ENCODE data around the gene KIR3DL2. TPM values are rescaled to one million over a fixed set of nuclear protein-coding genes. Genes with fewer than 3 reads are reported as not detected.
"Not testable (repeated sequence)": the region's sequence is repeated elsewhere in the genome, so short reads cannot be mapped to it uniquely, and the experiment has no call there.

The KIR3DL2 gene
- total and polyA plus RNA-seq, 5 experiments from 2014 or later, result 0.14 to 6.5 (median 1.1) TPM; not detected in 2

DNA sequence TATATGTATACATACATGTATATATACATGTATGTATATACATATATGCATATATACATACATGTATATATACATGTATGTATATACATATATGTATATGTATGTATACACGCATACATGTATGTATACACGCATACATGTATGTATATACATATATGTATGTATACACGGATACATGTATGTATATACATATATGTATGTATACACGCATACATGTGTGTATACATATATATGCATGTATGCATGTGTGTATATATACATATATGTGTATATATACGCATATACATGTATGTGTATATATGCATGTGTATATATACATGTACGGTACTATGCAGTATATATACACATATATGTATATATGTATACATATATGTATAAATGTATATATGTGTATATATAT lies 53.1 kb downstream of the KIR3DL2 start:
- Mint-ChIP-seq H3K9me3 (peaks cover 0 to 2% (median 0%) of the 10 kb centered on the region in 9 donors), H3K27me3 (peaks cover 14 to 28% (median 22%) of the 10 kb centered on the region in 5 donors), H3K36me3 (no peaks in the 10 kb centered on the region), H3K4me3 (no peak overlapping the region), H3K27ac (no peak overlapping the region), H3K4me1 (peaks cover 0 to 10% (median 0%) of the 10 kb centered on the region in 4 donors)
- DNase-seq (no peak), ATAC-seq (no peak)
- POLR2A ChIA-PET, result no interaction called here

DNA sequence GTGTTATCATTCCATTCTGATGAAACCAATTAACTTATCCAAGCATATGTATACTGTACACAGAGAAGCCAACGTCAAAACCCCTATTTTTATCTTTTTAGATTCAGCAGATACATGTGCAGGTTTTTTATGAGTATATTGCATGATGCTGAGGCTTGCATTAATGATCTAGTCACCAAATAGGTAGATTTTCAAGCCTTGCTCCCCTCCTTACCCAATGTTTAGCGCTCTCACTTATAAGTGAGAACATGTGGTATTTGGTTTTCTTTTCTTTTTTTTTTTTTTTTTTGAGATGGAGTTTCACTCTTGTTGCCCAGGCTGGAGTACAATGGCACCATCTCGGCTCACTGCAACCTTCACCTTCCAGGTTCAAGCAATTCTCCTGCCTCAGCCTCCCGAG lies 54.0 kb downstream of the KIR3DL2 start:
- Mint-ChIP-seq H3K4me3 (peak overlapping the region in 1 of 10 donors; percentile 33), H3K27ac (peak overlapping the region in 1 of 10 donors; percentile 65), H3K27me3 (peaks cover 8 to 19% (median 13%) of the 10 kb centered on the region in 5 donors)
- H3K36me3 Mint-ChIP-seq, DNase-seq, ATAC-seq, H3K4me1 Mint-ChIP-seq, H3K9me3 Mint-ChIP-seq, POLR2A ChIA-PET: not testable (repeated sequence)

DNA sequence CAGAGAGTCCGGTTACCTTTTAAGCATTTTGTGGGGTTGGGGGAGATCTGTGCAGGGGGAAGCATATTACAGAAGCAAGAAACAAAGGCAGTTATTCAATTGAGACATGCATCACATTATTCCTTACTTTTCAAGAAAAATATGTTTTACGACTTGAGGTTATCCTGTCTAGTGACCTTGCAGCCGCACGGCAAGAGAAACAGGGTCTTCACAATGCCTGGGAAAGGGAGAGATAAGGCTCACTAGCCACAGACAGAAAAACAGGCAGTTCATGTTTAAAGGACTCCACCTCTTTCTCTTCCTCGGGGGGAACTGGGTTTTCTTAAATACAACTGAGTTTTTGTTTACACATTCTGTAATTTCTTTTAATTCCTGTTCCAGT lies 55.2 kb downstream of the KIR3DL2 start:
- H3K27me3 Mint-ChIP-seq, result peaks cover 1 to 11% (median 7%) of the 10 kb centered on the region in 5 donors
- peak overlapping the region in 2 of 10 donors; percentile 20 to 92 for H3K27ac Mint-ChIP-seq
- peak overlapping the region in 2 of 10 donors; percentile 77 to 88 for H3K4me3 Mint-ChIP-seq
- no peak for ATAC-seq
- DNase-seq, result no peak
- POLR2A ChIA-PET, result no interaction called here
- no peaks in the 10 kb centered on the region for H3K36me3 Mint-ChIP-seq
- peaks cover 0 to 5% (median 0%) of the 10 kb centered on the region in 9 donors for H3K9me3 Mint-ChIP-seq
- peaks cover 0 to 10% (median 0%) of the 10 kb centered on the region in 4 donors for H3K4me1 Mint-ChIP-seq

DNA sequence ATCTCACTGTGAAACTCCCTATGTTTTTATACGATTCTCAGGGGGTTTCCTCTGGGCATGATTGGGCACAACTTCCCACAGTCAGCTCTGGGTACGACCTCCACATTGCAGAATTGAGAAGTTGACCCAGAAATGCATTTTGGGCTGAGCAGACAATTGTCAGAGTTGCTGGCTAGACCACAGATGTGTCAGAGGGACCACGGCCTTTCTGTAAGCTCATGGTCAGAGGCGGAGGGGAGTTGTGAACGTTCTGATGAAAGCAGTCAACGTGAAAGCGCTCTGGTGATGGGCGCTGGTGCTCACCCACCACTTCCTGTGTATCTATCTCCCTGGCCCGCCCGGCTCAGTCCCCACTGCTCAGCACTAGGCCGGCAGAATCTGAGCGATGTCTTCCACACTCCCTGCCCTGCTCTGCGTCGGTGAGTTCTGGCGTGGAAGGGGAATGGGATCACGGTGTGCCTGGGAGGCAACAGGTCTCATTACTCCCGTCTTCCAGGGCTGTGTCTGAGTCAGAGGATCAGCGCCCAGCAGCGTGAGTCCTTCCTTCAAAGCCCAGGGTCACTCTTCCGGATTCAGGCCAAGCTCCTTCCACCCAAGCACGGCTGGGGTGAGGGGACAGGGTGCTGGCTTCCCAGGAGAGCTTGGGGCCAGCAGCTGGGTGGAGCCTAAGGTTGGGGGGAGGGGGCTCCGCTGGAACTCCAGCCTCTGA lies 55.7 kb downstream of the KIR3DL2 start, which contains the start of gene NCR1:
TSS of gene NCR1 (plus strand) at position 346 of the 709 bp plus-strand sequence. CDS start at position 386, 40 bp downstream.
- H3K4me3 Mint-ChIP-seq, result peak within 1 kb of the TSS in 3 of 10 donors; percentile 36 to 88 (median 77)

DNA sequence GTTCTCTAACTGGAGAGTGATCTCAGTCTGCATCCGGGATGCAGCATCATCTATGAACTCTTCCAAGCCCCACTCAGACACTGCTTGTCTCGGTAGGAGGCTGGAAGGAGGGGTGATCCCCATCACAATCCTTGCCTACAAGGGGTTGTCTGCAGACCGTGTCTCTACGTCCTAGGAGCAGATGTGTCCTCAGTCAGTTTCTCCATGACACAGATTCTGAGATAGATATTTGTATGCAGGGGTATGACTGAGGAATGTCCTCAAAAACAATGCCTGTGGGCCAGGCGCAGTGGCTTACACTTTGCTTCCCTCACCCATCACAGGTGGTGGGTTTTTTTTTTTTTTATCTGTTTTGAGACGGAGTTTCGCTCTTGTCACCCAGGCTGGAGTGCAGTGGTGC lies 56.6 kb downstream of the KIR3DL2 start:
- POLR2A ChIA-PET, result no interaction called here
- Mint-ChIP-seq H3K27ac (peak overlapping the region in 2 of 10 donors; percentile 70 to 92), H3K4me3 (peak overlapping the region in 3 of 10 donors; percentile 31 to 88 (median 77)), H3K27me3 (peaks cover 0 to 17% (median 8%) of the 10 kb centered on the region in 5 donors), H3K4me1 (peaks cover 0 to 8% (median 0%) of the 10 kb centered on the region in 4 donors), H3K9me3 (peaks cover 0 to 5% (median 0%) of the 10 kb centered on the region in 9 donors), H3K36me3 (no peaks in the 10 kb centered on the region)
- DNase-seq (no peak), ATAC-seq (no peak)

More for the DNA sequence above, 55.7 kb downstream of the KIR3DL2 start, which contains the start of gene NCR1:
- Mint-ChIP-seq H3K9me3 (peaks cover 0 to 5% (median 0%) of the 10 kb centered on the region in 9 donors), H3K27ac (peak within 1 kb of the TSS in 4 of 10 donors; percentile 10 to 92 (median 45)), H3K4me1 (peaks cover 0 to 10% (median 0%) of the 10 kb centered on the region in 4 donors), H3K27me3 (peaks cover 0 to 15% (median 8%) of the 10 kb centered on the region in 5 donors), H3K36me3 (no peaks in the 10 kb centered on the region)
- POLR2A ChIA-PET, result no interaction called here
- DNase-seq, result peak in 1 of 10 donors; percentile 29
- ATAC-seq, result no peak

DNA sequence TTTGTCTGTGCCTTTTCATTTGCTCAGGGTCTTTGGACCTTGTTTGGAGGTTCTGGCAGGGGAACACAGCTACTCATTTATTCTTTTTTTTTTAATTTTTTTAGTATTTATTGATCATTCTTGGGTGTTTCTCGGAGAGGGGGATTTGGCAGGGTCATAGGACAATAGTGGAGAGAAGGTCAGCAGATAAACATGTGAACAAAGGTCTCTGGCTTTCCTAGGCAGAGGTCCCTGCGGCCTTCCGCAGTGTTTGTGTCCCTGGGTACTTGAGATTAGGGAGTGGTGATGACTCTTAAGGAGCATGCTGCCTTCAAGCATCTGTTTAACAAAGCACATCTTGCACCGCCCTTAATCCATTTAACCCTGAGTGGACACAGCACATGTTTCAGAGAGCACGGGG lies 57.7 kb downstream of the KIR3DL2 start:
- DNase-seq, H3K4me3 Mint-ChIP-seq, POLR2A ChIA-PET, H3K36me3 Mint-ChIP-seq, H3K4me1 Mint-ChIP-seq, H3K9me3 Mint-ChIP-seq, H3K27ac Mint-ChIP-seq, ATAC-seq: not testable (repeated sequence)
- H3K27me3 Mint-ChIP-seq, result peaks cover 2 to 17% (median 8%) of the 10 kb centered on the region in 5 donors

Other genes starting within 250 kb of the KIR3DL2 start
- gene LILRB1, start 220.0 kb upstream of the KIR3DL2 start, total RNA-seq, result 1 to 10 TPM; 2.9 to 3.0 TPM
- 1 to 10 TPM in 1 of 3 donors, under 1 TPM in 1, not detected in 1; 0.15 to 8.8 TPM for gene LILRB1, start 220.0 kb upstream of the KIR3DL2 start, polyA plus RNA-seq
- under 1 TPM; 0.47 to 0.57 TPM for gene LILRB4, start 187.5 kb upstream of the KIR3DL2 start, total RNA-seq
- gene LILRB4, start 187.5 kb upstream of the KIR3DL2 start, polyA plus RNA-seq, result not detected
- gene KIR3DL3, start 126.0 kb upstream of the KIR3DL2 start, total RNA-seq, result not detected
- gene KIR3DL3, start 126.0 kb upstream of the KIR3DL2 start, polyA plus RNA-seq, result not detected
- gene KIR2DL3, start 111.9 kb upstream of the KIR3DL2 start, total RNA-seq, result under 1 TPM in 1 of 2 experiments, not detected in 1; 0.23 TPM
- 1 to 10 TPM in 1 of 3 donors, under 1 TPM in 1, not detected in 1; 0.49 to 5.0 TPM for gene KIR2DL3, start 111.9 kb upstream of the KIR3DL2 start, polyA plus RNA-seq
- not detected for gene KIR2DL1, start 80.7 kb upstream of the KIR3DL2 start, total RNA-seq
- 1 to 10 TPM in 1 of 3 donors, under 1 TPM in 1, not detected in 1; 0.09 to 8.1 TPM for gene KIR2DL1, start 80.7 kb upstream of the KIR3DL2 start, polyA plus RNA-seq
- gene KIR2DL4, start 46.8 kb upstream of the KIR3DL2 start, total RNA-seq, result not detected
- gene KIR2DL4, start 46.8 kb upstream of the KIR3DL2 start, polyA plus RNA-seq, result under 1 TPM in 1 of 3 donors, not detected in 2; 0.94 TPM
- under 1 TPM in 1 of 2 experiments, not detected in 1; 0.21 TPM for gene KIR3DL1, start 34.0 kb upstream of the KIR3DL2 start, total RNA-seq
- gene KIR3DL1, start 34.0 kb upstream of the KIR3DL2 start, polyA plus RNA-seq, result 10 to 100 TPM in 1 of 3 donors, 1 to 10 TPM in 1, under 1 TPM in 1; 0.20 to 17.7 (median 1.5) TPM
- gene KIR2DS4, start 17.8 kb upstream of the KIR3DL2 start, total RNA-seq, result not detected
- 1 to 10 TPM in 1 of 3 donors, under 1 TPM in 1, not detected in 1; 0.81 to 6.1 TPM for gene KIR2DS4, start 17.8 kb upstream of the KIR3DL2 start, polyA plus RNA-seq
- not detected for gene FCAR, start 23.8 kb downstream of the KIR3DL2 start, total RNA-seq
- under 1 TPM in 2 of 3 donors, not detected in 1; 0.13 to 0.19 TPM for gene FCAR, start 23.8 kb downstream of the KIR3DL2 start, polyA plus RNA-seq
- 1 to 10 TPM in 1 of 2 experiments, under 1 TPM in 1; 0.29 to 1.5 TPM for gene NCR1, start 55.7 kb downstream of the KIR3DL2 start, total RNA-seq
- 1 to 10 TPM in 1 of 3 donors, not detected in 2; 9.8 TPM for gene NCR1, start 55.7 kb downstream of the KIR3DL2 start, polyA plus RNA-seq
- gene NLRP7, start 97.1 kb downstream of the KIR3DL2 start, total RNA-seq, result not detected
- gene NLRP7, start 97.1 kb downstream of the KIR3DL2 start, polyA plus RNA-seq, result under 1 TPM in 1 of 3 donors, not detected in 2; 0.09 TPM
- 10 to 100 TPM; 19.6 to 20.5 TPM for gene NLRP2, start 115.9 kb downstream of the KIR3DL2 start, total RNA-seq
- gene NLRP2, start 115.9 kb downstream of the KIR3DL2 start, polyA plus RNA-seq, result 1 to 10 TPM; 1.6 to 7.0 (median 1.7) TPM
- under 1 TPM; 0.31 to 0.69 TPM for gene GP6, start 187.8 kb downstream of the KIR3DL2 start, total RNA-seq
- under 1 TPM in 1 of 3 donors, not detected in 2; 0.08 TPM for gene GP6, start 187.8 kb downstream of the KIR3DL2 start, polyA plus RNA-seq
- 10 to 100 TPM; 24.3 to 26.1 TPM for gene RDH13, start 212.7 kb downstream of the KIR3DL2 start, total RNA-seq
- gene RDH13, start 212.7 kb downstream of the KIR3DL2 start, polyA plus RNA-seq, result 10 to 100 TPM in 1 of 3 donors, 1 to 10 TPM in 2; 4.3 to 18.0 (median 5.3) TPM
- gene EPS8L1, start 225.4 kb downstream of the KIR3DL2 start, total RNA-seq, result under 1 TPM in 1 of 2 experiments, not detected in 1; 0.39 TPM
- 1 to 10 TPM in 1 of 3 donors, under 1 TPM in 2; 0.81 to 2.1 (median 0.85) TPM for gene EPS8L1, start 225.4 kb downstream of the KIR3DL2 start, polyA plus RNA-seq